ENCODE results near the gene CASR. TPM values are rescaled to one million over a fixed set of nuclear protein-coding genes. Genes with fewer than 3 reads are reported as not detected.

Gene CASR
- total RNA-seq, 2 donors from 2014 or later: not detected

Other genes starting within 250 kb of the CASR start
- gene ILDR1, start 161.4 kb upstream of the CASR start, total RNA-seq: not detected
- gene CD86, start 128.3 kb upstream of the CASR start, total RNA-seq: 10 to 100 TPM in 1 of 2 donors, 1 to 10 TPM in 1; 6.0 to 18.0 TPM
- 10 to 100 TPM in 1 of 2 donors, not detected in 1; 12.3 TPM for gene CSTA, start 141.6 kb downstream of the CASR start, total RNA-seq
- 10 to 100 TPM; 10.7 to 13.4 TPM for gene MIX23, start 199.6 kb downstream of the CASR start, total RNA-seq
- gene FAM162A, start 200.5 kb downstream of the CASR start, total RNA-seq: 1 to 10 TPM; 7.1 to 8.0 TPM
- gene WDR5B, start 232.4 kb downstream of the CASR start, total RNA-seq: 1 to 10 TPM; 3.8 to 6.2 TPM

Measured in thoracic aorta (tissue), 2 donors.